ENCODE measurements around the gene FRMD3.

Gene FRMD3

DNA sequence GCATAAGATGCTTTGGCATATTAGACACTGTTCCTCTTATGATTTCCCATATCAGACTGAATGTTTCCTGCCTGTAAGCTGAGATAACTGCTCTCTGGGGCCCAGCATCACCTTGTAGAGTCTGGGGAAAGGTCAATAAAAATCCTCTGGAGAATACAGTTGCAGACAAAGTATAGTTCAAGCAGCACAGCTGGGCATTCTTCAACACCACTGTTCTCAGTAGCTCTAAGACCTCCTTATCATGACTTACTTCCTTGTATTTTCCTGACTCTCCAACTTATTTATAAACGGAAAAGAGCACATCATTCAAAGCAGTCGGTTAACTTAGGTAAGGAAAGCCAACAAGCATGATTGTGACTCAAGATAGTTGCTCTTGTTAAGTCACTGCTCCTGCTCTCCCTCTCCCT lies 266.5 kb downstream of the FRMD3 start:
- no peak for DNase-seq

DNA sequence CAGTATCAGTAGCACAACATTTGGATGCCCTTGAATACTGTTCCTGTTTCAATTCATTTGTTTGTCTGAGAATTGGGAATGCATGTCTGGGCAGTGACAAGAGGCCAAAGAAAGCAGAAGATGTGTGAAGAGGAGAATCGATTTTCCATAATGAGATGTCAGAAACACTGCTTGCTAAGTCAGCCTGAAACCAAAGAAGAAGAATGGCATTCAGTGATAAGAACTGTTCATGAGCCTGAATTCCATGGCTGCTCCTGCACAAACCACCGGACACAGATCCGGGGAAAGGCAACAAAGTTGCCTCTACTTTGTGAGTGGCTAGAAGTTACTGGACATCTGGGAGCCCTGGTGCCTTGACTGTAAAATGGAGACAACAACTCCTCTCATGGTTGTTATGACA lies 268.1 kb downstream of the FRMD3 start:
- no peak for DNase-seq

DNA sequence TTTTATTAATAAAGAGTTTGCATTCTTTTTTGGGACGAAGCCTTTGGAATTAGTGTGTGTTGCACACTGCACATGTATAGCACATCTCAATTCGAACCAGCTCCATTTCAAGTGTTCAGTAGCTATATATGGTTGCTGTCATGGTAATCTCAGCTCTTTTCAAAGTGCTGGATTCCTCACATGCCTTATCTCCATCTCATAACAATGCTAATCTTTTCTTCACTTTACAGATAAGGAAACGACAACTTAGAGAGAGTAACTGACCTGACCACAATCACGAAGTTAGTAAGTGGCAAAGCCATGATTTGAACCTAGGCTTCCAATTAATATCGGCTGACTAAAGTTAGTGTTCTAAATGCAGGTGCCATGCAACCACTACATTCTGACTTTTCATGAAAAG lies 270.5 kb downstream of the FRMD3 start:
- no peak for DNase-seq

DNA sequence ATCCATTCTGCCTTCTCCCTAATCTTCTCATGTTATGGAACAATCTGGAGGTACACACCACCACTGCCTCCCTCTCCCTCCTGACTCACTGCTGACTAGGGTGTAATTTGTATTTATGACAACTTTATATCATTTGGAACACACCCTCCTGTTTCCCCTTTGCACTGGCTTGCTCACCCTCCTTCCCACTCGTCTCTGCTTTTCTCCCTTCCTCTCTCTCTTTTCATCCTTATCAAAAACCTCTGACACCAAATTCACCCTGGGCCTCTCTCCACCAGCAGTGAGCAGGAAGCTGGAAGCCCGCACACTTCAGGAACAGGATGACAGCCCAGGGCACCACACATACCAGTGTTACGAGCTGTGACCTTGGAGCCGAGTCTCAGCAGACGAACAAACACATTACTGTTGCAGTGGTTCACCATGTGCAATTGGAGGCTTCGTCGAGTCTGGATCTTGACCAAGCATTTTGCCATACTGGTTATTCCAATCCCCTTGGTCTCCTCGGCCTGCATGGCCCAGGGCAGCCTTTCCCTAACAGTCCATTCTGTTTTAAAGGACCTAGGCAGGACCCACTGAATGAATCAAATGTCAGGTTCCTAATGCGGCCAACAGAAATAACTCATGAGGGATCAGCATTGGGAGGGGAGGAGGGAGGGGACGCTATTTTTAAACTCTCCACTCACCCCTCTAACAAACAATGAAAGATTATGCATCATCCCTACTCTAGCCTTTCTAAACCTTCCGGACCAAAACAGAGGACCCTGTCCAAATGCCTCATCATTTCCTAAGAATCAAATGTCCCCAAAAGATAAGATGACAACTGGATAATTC lies 271.3 kb downstream of the FRMD3 start:
- no peak for DNase-seq

DNA sequence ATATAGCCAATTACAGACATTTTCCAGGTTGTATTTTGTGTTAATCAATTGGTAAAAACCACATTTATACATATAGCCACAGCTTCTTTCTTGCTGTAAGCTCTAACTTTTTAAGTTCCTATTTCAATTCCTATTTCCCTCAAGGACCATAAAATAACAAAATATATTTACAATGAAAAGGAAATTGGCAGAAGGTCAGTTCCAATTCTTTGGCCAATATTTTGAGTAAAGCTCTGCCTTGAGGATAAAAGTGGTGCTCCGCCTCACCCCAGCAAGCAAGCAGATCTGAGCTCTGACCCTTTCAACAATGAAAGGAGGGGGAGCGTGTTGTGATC lies 271.9 kb downstream of the FRMD3 start:
- DNase-seq, result no peak

DNA sequence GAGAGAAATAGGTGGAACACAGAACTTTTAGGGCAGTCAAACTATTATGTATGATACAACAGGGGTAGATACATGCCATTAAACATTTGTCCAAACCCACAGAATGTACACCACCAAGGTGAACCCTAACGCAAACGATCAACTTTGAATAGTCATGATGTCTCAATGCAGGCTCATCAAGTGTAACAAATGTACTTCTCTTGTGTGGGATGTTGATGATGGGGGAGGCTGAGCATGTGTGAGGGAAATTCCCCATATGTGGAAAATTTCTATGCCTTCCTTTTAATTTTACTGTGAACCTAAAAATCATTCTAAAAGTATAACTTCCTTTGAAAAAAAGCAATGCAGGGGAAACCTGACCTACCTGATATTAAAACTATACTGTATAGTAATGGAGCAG lies 273.9 kb downstream of the FRMD3 start:
- DNase-seq, result no peak

DNA sequence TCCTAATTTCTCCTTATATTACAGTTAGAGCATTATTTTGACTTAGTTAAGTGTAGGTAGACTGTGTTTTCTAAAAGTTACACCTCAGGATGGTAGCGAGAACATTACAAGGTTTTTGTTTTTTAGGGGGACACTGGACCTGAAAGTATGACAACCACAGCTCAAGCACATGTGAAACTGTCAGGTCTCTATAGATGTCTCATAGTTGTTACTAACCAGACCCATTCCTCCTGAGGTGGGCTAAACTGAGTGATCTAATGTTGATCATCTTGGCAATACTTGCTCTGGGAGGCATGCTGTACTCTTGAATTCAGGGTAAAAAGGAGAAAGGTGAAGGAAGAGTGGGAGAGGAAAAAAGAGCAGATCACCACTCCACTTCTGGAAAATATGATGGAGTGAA lies 278.6 kb downstream of the FRMD3 start:
- DNase-seq, result no peak

DNA sequence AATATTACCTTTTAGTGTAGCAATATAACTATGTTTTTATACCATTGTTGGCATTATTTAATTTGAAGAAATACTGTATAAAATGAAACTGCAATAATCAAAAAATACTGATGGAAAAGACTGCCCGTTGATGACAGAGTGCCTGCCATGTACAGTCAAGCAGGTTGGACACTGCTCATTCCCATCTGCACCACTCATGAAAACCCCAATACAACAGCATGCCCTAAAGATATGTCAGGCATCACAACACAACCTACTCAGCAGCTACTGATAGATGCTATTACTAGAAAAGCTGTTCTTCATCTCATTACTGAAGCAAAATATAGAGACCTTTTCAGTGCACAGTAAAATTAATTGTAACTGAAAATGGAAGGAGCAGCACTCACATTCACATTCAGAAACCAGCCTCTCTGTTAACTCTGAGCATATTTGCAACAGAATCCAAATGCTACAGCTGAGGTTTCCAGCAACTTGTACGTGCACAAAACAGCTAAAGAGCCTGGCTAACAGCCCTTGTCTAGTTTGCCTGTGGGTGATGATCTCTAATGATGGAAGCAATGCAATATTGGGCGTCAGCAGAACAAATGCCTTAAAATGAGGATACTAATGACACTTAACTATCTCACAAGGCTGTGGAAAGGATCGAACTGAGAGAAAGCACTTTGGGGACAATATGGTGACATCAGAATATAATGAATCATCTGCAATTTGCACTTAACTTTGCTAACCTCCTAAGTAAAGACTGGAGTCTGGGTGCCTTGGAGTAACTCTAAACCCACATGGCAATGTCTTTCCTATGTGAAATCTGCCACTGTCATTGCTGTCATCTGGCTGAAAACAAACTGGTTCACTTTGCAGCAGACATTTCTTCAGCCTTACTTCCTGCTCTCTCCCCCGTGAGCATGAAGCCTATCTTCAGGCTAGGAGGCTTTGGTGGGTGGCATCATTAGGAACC lies 280.0 kb downstream of the FRMD3 start:
- no peak for DNase-seq

DNA sequence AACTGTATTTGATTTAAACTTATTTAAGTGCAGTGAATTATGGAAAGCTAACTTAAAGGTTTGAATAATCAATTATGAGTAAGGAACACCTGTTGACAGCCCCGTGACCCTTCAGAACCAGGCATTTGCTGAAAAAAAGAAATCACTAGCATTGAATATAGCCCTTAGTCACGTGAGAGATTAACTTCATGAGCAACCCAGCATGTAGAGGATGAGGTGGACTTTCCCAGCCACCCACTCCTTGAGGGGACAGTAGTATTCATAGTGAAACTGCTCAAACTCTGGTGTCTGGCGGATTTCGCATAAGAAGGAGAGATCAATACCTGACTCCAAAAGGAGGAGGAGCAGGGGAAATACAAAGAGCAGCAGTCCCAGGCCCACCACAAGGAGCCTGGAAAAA lies 290.5 kb downstream of the FRMD3 start:
- DNase-seq, result no peak

DNA sequence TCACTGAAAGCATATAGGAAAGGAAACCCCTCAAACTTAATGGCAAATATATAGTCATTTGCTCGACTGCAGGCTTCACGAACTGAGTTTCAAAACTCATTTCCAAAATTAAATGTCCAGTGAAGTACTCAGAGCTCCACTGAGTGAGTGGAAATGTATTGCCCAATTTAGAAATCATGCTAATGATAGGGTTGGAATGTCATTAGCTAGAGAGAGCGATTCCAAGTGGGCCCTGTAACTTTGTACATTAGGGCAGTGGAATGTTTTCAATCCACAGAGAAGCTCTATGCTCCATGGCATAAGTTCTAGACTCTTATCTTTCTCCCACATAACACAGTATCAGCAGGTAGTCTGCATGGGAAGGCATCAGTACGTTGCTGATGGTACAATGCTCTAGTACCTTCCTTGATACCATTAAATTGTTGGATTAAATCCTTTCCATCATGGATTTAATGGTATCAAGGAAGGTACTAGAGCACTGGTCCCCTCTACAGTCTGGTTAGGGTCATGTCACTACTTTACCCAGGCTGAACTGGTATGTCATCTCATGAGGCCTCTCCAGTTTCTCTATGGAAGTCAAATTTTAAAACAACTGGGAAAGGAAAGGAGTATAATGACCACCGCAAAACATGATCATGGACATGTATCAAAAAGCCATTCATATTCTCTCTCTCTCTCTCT lies 292.1 kb downstream of the FRMD3 start:
- no peak for DNase-seq

DNA sequence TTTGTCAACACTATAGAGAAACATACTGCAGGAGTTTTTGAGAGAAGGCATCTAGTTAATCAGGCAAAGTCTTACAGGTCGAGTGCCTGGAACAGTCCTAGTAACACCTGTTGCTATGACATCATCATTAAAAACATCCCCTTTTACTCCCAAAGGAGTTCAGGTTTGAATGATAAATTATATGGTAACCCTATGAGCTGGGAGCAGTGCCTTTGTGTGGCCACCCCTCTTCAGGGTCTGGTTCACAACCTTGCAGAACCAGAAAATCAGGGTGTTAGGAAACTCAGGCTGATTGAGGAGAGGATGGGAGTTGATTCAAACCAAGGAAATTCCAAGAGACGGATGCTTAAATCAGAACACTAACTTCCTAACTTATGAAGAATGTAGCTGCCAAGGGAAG lies 296.1 kb downstream of the FRMD3 start:
- DNase-seq, result no peak

DNA sequence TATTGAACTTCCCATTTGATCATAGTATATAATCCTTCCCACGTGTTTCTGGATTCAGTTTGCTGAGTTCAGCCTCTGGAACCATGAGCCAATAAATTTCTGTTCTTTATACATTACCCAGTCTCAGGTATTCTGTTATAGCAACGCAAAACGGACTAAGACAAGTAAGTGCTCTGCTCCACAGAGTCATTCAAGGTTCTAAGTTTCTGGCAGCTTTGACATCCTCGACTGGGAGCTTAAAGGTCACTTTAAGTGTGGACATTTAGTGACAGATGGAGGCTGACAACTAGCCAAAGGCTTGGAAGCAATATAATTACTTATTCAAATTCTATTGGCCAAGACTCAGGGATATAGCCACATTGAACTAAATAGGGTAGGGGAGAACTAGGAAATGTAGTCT lies 297.5 kb downstream of the FRMD3 start:
- DNase-seq, result no peak

DNA sequence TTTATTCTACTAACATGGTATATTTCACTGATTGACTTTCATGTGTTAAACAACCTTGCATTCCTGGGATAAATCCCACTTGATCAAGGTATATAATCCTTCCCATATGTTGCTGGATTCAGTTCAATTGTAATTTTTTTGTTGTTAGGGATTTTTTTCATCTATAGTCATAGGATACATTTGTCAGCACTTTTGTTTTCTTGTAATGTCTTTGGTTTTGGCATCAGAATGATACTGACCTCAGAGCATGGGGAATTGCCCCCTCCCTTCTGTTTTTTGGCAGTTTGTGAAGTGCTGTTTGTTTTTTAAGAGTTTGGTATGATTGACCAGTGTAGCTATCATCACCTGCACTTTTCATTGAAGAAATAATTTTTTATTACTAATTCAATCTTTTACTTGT lies 298.5 kb downstream of the FRMD3 start:
- DNase-seq, result no peak

DNA sequence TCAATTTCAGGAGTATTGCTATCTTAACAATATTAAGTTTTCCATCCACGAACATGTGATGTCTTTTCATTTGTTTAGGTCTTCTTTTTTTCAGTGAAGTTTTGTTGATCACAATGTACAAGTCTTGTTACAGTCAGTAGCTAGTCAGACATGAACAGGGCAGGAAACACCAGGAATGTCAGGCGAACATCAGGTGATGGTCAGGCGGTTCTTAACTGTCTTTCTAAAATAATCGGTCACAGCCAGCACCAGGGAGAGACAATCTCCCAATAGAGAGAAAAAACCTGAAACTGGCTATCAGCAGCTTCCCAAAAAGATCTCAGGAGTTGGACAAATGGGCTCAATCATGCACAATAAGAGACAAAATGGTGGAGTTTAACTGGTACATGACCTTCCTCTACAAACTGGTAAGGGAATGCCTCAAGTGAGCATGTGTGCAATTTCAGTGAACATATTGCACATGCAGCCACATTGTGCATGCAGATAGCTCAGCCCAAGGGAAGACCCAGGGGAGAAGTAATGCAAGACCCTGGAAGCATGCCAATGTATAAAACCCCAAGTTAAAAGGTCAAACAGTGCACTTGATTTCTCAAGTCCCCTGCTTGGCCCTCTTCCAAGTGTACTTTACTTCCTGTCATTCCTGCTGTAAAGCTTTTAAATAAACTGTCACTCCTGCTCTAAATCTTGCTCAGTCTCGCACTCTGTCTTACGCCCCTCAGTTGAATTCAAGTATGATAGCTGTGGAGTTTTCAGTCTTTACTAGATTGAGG lies 299.1 kb downstream of the FRMD3 start:
- peak; percentile 7 for DNase-seq

DNA sequence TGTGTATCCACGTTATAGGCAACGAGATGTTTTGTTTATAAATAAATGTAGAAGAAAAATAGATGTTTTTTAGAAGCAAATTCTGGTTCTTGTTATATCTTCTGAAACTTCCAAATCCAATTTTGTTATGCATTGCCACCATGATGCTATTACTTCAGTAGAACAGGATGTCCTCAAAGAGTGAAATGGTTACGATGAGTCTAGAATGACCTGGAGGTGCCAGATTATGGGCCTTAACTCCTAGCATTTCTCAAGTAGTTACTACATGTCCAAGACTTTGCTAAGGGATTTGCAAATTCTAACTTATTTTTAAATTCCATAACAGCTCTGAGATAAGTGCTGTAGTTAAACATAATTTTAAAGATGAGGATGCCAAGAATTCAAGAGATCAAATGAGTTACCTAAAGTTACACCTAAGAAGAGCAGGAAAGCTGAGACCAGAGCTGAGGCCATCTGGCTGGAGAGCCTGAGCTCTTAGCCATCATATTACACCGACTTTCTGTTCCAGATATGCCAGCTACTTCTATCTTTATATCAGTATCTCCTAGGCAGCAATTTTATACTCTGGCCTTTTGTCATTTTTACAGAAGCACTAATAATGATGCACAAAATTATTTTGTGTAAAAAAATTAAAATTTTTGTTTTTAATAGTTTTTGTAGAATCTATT lies 302.0 kb downstream of the FRMD3 start:
- DNase-seq, result no peak

DNA sequence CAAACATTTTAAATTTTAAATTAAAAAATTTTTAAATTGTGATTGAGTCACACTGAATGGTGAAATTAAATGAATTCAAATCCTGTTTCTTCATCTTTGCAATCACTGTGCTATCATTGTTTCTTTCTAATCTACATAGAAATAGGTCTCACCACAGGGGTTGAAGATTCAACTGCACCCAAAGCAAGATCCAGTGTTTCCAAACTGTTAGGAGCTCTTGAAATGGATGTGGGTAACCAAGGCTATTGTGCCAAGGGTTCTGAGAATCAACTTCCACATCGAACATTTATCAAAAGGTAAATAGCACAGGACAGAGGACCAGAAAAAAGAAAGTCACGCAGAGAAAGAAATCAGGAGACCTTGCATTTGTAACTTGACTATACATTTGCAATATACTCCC lies 302.7 kb downstream of the FRMD3 start:
- DNase-seq, result no peak

DNA sequence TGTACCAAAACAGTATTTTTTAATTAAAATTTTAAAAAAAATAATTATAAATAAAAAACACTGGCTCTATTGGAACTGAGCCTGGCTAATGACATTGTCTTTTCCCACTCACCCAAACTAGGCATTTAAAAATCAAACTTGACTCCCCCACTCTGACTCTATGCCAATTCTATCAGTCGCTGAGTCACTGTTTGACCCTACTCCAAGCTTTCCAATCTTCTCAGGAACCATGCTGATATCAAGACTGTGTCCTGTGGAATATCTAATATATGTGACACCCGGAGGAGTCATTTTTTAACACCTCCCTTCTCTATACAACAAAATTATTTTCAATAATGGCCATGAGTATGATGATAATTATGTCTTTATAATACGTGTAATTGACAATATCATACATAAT lies 303.7 kb downstream of the FRMD3 start:
- no peak for DNase-seq

DNA sequence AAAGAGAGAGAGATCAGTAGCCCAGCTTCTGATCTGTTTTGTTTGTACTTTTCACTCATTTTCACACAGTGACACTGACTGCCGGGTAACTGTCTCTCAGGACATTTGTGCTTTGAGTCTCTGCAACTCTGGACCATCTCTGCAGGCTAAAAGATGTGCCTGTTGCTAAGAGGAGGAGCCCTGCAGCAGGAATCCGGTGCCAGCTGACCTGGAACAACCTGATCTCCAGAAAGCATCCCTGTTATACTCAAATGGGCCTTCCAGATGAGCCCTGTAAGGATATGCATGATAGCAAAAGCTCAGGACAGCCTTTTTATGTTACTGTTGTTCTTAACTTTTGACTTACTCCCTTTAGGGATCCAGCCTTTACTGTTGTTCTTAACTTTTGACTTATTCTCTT lies 304.6 kb downstream of the FRMD3 start:
- DNase-seq, result no peak

DNA sequence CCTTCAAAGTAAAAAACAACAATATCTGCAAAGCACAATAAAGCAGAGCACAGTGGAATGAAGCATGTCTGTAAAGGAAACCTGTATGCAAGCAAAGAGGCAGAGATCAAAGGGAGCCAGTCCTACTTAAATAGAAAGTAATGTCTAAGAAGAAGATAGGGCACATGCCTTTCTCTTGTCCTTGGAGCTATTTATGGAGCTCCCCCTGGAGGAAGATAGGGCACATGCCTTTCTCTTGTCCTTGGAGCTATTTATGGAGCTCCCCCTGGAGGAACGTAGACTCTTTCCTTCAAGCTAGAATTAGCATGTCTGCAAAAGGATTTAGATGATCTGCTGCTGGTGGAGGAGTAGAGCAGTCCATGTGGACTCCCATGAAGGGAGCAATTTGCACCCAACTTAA lies 307.2 kb downstream of the FRMD3 start:
- no peak for DNase-seq

DNA sequence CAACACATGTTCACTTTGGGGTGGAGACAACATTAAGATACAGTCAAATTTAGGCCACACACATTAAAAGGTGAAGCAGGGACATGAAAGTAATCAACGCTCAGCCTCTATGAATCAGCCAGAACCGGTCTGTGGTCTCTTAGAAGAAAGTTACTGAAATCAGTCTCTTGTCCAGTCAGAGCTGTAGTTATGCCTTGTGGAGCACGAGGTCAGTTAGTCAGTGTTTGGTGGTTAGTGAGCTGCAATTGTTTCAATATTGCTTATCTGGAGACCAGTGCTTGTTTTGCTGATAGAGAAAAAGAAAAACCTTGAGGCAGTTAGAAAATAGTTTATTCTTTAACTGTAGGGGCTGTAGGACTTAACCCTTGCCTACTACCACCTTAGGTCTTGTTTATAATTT lies 317.5 kb downstream of the FRMD3 start:
- no peak for DNase-seq

DNA sequence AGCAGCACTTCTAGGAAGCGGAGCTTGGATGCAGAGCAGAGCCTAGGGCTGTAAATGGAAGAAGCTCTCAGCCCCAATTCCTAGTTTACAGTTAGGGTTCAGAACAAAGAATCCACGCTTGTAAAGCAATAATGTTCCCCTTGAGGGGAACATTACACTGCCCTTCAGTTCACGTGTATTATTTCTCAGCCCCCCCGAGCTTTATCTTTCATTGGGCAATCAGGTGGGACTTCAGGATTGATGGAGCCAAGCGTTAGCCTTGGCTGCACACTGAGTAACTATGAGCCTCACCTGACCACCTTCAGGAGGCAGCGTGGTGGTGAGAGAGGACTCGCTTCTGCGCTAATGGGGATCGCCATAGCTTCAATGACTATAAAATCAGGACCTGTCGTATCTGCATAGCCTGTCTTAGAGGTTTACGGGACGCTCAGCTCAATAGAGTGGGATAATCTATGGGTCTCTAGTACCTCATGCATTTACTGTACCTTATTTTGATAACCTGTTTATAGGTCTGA lies 318.2 kb downstream of the FRMD3 start:
- DNase-seq, result no peak

Measured in NCI-H774 (cell line).